Adipose tissue (tissue), 3 donors: ENCODE results near the gene KRABD2.
A peak's percentile ranks its signal among the peaks of the same experiment; 100 is the strongest.
"Not testable (repeated sequence)": the region's sequence is repeated elsewhere in the genome, so short reads cannot be mapped to it uniquely, and the experiment has no call there.

Experiments
- H3K27ac ChIP-seq: one replicate; pipeline ENCODE4 v1.5.1; 2013; ENCODE audit warnings: low read depth, low read length
- WGBS, 3 donors: extraction: QIAGEN DNeasy Blood & Tissue Kit; methylation state at CpG; one replicate each; pipeline ENCODE4 v1.1.7; 2013; 5-methylcytosine and 5-hydroxymethylcytosine counted together
- donor health status: healthy with polysubstance abuse.
- donor health status: Bipolar disorder and iron deficiency.
- donor health status: healthy.

KRABD2 gene

DNA sequence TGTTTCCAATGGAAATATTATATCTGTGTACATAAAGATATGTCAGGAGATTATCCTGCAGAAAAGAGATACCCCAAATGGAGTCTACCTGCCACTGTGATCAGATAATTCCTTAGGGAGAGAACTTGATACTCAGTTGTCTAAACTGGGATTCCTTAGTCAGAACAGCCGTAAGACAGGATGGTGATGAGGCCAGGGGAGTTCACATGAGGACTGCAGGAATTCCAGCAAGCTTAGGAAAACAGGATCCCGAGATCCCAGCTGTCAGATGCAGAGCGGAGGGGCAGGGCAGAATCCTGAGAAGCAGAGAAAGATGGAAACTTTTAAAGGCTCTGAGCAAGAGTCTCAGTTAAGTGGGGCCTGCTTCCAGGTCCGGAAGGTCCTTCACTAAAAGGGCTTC lies 4.7 kb downstream of the KRABD2 start:
- H3K27ac ChIP-seq: no peak overlapping the region
- WGBS, 3 donors: 65 to 81% (median 73%) methylated on average over 4 of the region's 4 CpGs

DNA sequence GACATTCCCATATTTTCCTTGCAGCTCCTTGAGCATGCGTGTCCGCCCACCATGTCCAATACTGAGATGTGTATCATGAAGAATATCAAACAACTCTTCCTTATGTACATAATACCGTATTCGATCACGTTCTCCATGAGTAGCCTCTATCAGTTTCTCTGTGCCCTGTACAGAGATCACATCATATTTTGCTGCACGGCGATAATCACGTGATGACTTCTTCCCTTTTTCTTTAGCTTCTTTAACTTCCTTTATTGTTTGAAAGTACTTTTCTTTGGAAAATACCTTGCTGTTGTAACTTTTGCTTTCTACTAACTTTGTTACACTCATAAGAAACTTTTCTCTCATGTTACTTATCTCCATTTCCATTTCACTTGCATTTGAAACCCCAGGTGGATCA lies 6.6 kb downstream of the KRABD2 start:
- no peak overlapping the region for H3K27ac ChIP-seq
- 70 to 89% (median 77%) methylated on average over 8 of the region's 8 CpGs for WGBS, 3 donors

DNA sequence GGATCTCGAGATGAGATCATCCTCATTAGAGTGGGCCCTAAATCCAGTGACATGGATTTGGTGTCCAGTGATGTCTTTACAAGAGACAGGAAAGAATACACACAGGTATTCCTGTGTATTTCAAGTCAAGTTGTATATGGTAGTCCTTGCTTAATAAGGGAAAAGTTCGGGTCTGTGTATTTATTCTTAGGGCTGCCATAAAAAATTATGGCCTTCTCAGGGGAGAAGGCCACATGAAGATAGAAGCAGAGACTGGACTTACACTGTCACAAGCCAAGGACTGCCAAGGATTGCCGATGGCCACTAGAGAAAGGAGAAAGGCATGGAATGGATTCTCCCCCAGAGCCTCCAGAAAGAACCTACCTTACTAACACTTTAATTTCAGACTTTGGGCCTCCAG lies 8.3 kb downstream of the KRABD2 start:
- H3K27ac ChIP-seq: no peak overlapping the region
- WGBS, 3 donors: 91 to 96% (median 95%) methylated on average over 3 of the region's 3 CpGs

DNA sequence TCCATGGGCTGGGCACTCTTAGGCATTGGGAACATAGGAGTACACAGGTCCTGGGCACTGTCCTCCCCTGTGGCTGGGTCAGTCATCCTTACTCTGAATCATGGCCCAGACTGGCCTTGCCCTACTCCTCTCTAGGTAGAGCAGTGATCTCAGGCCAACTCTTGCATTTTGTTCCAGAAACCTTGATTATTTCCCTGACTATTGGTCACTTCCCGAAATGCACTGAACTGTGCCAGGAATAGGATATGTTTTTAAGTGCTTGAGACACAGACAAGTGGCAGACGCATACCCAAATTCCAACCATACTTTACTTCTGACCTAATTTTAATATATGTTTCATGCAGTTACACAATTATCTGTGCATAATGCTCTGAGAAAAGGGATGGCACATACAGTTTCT lies 10.3 kb downstream of the KRABD2 start:
- peak overlapping the region; percentile 3 for H3K27ac ChIP-seq
- 60 to 74% (median 65%) methylated on average over 2 of the region's 2 CpGs for WGBS, 3 donors

- 54 to 67% (median 67%) methylated on average over 1 of the region's 1 CpG for WGBS, 3 donors
- no peak overlapping the region for H3K27ac ChIP-seq
Measured at GRCh38 chr17:8365143-8365542, 11.4 kb downstream of the KRABD2 start.

GRCh38 chr17:8362651-8363332 lies 13.7 kb downstream of the KRABD2 start:
- 91 to 94% (median 91%) methylated on average over 4 of the region's 4 CpGs for WGBS, 3 donors

DNA sequence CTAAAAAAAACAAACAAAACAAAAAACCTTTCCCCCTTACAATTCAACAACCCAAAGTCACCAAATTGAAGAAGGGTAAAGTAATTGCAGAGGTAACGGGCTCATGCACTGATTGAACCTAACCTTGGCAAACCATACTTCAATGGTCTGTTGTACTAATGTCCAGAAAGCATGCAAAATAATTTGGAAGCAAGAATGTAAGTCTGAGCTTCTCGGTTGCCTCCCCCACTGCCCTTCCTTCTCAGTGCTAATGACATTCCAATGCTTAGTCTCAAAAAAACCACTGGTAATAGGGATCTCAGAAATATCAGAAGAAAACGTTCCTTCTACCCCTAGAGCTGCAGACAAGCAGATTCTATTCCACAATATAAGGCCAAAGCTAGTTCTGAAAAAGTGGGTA lies 15.8 kb downstream of the KRABD2 start:
- no peak overlapping the region for H3K27ac ChIP-seq
- 33 to 47% (median 47%) methylated on average over 3 of the region's 3 CpGs for WGBS, 3 donors

More at GRCh38 chr17:8362651-8363332, 13.7 kb downstream of the KRABD2 start:
- no peak overlapping the region for H3K27ac ChIP-seq

GRCh38 chr17:8360260-8360659 lies 16.2 kb downstream of the KRABD2 start:
- 29 to 35% (median 29%) methylated on average over 3 of the region's 3 CpGs for WGBS, 3 donors
- H3K27ac ChIP-seq: no peak overlapping the region

- H3K27ac ChIP-seq: no peak overlapping the region
- WGBS, 3 donors: 46 to 73% (median 47%) methylated on average over 5 of the region's 5 CpGs
Measured at GRCh38 chr17:8359769-8360168, 16.7 kb downstream of the KRABD2 start.

DNA sequence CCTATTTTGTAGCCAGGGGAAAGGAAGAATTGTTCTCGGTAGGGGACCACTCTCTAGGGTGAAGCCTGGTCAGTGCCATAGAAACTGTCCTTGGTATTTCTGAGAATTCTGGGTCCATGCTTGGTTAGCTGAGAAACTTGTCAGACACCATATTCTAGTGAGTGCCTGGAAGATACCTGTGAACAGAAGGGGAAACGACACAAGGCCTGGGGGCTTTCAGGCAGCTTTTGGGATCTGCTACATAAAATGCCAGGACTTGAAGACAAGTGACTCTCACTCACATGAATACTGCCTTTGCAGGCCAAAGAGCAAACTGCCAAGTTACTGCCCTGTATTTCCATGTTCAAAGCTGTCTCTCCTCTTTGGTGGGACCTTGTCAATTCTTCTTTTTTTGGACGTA lies 18.6 kb downstream of the KRABD2 start:
- WGBS, 3 donors: 86 to 98% (median 94%) methylated on average over 3 of the region's 3 CpGs
- no peak overlapping the region for H3K27ac ChIP-seq

- WGBS, 3 donors: 62 to 82% (median 65%) methylated on average over 8 of the region's 8 CpGs
Measured at GRCh38 chr17:8354236-8354635, 22.3 kb downstream of the KRABD2 start.

GRCh38 chr17:8353736-8354135 lies 22.8 kb downstream of the KRABD2 start:
- no peak overlapping the region for H3K27ac ChIP-seq
- 68 to 76% (median 71%) methylated on average over 7 of the region's 7 CpGs for WGBS, 3 donors

More at GRCh38 chr17:8354236-8354635, 22.3 kb downstream of the KRABD2 start:
- no peak overlapping the region for H3K27ac ChIP-seq

- WGBS, 3 donors: 60 to 82% (median 81%) methylated on average over 7 of the region's 7 CpGs
- no peak overlapping the region for H3K27ac ChIP-seq
Measured at GRCh38 chr17:8350339-8350738, 26.2 kb downstream of the KRABD2 start.

- WGBS, 3 donors: 47 to 60% (median 50%) methylated on average over 17 to 25 of the region's 25 CpGs
- not testable (repeated sequence) for H3K27ac ChIP-seq
Measured at GRCh38 chr17:8347001-8347400, 29.5 kb downstream of the KRABD2 start.

- 44 to 78% (median 71%) methylated on average over 5 of the region's 5 CpGs for WGBS, 3 donors
Measured at GRCh38 chr17:8345951-8346665, 30.4 kb downstream of the KRABD2 start.

GRCh38 chr17:8345052-8345690 lies 31.3 kb downstream of the KRABD2 start:
- 67 to 69% (median 68%) methylated on average over 6 of the region's 6 CpGs for WGBS, 3 donors
- H3K27ac ChIP-seq: no peak overlapping the region

More at GRCh38 chr17:8345951-8346665, 30.4 kb downstream of the KRABD2 start:
- no peak overlapping the region for H3K27ac ChIP-seq

DNA sequence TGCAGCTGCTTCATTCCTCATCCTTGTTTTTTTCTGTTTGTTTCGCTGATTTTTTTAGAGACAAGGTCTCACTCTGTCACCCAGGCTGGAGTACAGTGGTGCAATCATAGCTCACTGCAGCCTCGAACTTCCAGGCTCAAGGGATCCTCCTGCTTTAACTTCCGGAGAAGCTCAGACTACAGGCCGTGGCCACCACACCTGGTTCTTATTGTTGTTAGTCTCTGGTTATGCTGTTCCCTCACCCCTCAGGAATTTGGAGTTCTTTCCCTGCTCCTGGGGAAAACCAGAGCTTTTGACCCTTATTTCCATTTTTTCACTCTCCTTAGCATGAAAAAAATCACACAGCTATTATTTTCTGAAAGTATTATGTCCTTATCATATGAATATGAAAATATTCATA lies 35.0 kb downstream of the KRABD2 start:
- no peak overlapping the region for H3K27ac ChIP-seq
- whole genome bisulfite sequencing, 3 donors: 67 to 77% (median 70%) methylated on average over 4 of the region's 4 CpGs

DNA sequence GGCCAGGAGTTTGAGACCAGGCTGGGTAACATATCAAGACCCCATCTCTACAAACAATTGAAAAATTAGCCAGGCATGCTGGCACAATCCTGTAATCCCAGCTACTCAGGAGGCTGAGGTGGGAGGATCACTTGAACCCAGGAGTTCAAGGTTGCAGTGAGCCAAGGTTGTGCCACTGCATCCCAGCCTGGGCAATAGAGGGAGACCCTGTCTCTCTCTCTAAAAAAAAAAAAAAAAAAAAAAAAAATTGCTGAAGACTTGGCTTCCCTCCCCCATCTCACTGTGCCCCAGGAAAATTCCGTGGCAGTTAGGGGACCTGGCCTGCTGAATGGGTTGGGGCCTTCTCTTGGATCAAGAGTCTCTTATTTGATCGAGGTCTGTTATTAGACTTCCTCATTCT lies 37.0 kb downstream of the KRABD2 start, which contains the start of gene ODF4:
ODF4 (plus strand) TSS at position 301 of the 400 bp plus-strand sequence. CDS start 212 bp downstream, outside the sequence.
- WGBS, 3 donors: 74 to 83% (median 76%) methylated on average over 2 of the region's 2 CpGs
- no peak within 1 kb of the TSS for H3K27ac ChIP-seq

- WGBS, 3 donors: 72 to 83% (median 83%) methylated on average over 5 of the region's 5 CpGs
- H3K27ac ChIP-seq: no peak overlapping the region
Measured at GRCh38 chr17:8338753-8339140, 37.8 kb downstream of the KRABD2 start.
